Measurements from ENCODE around the gene SESN3. TPM values are rescaled to one million over a fixed set of nuclear protein-coding genes. Genes with fewer than 3 reads are reported as not detected.
"Not testable (repeated sequence)": the region's sequence is repeated elsewhere in the genome, so short reads cannot be mapped to it uniquely, and the experiment has no call there.

The SESN3 gene
- total RNA-seq, 1 donor, result 6.9 TPM

GRCh38 chr11:95230810-95231126 is 234 bp downstream of the SESN3 start:
- no peak for DNase-seq (ENCODE audit: low read depth)
- peak overlapping the region; percentile 55 for H3K4me3 ChIP-seq (ENCODE audit: low read depth, low read length)
- TF ChIP-seq, protein P1, sequence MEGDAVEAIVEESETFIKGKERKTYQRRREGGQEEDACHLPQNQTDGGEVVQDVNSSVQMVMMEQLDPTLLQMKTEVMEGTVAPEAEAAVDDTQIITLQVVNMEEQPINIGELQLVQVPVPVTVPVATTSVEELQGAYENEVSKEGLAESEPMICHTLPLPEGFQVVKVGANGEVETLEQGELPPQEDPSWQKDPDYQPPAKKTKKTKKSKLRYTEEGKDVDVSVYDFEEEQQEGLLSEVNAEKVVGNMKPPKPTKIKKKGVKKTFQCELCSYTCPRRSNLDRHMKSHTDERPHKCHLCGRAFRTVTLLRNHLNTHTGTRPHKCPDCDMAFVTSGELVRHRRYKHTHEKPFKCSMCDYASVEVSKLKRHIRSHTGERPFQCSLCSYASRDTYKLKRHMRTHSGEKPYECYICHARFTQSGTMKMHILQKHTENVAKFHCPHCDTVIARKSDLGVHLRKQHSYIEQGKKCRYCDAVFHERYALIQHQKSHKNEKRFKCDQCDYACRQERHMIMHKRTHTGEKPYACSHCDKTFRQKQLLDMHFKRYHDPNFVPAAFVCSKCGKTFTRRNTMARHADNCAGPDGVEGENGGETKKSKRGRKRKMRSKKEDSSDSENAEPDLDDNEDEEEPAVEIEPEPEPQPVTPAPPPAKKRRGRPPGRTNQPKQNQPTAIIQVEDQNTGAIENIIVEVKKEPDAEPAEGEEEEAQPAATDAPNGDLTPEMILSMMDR (IDR thresholded peaks at IDR 0.05; ENCODE audit: insufficient read depth, low read depth, low read length), result no peak

GRCh38 chr11:95229993-95230809 is 801 bp downstream of the SESN3 start:
- DNase-seq (ENCODE audit: low read depth), result peak; percentile 10
- TF ChIP-seq, protein P1 (IDR thresholded peaks at IDR 0.05; ENCODE audit: insufficient read depth, low read depth, low read length), result no peak
- H3K4me3 ChIP-seq (ENCODE audit: low read depth, low read length), result peak overlapping the region; percentile 55

- TF ChIP-seq, protein P1 (IDR thresholded peaks at IDR 0.05; ENCODE audit: insufficient read depth, low read depth, low read length), result no peak
- peak; percentile 6 for DNase-seq (ENCODE audit: low read depth)
- H3K4me3 ChIP-seq (ENCODE audit: low read depth, low read length), result peak overlapping the region; percentile 55
Measured at GRCh38 chr11:95229199-95229992, 1.6 kb downstream of the SESN3 start.

GRCh38 chr11:95228081-95228749 is 2.8 kb downstream of the SESN3 start:
- no peak for DNase-seq (ENCODE audit: low read depth)
- H3K4me3 ChIP-seq (ENCODE audit: low read depth, low read length), result no peak overlapping the region

GRCh38 chr11:95227060-95227459 is 3.9 kb downstream of the SESN3 start:
- H3K4me3 ChIP-seq (ENCODE audit: low read depth, low read length); DNase-seq (ENCODE audit: low read depth): not testable (repeated sequence)

More at GRCh38 chr11:95228081-95228749, 2.8 kb downstream of the SESN3 start:
- TF ChIP-seq, protein P1 (IDR thresholded peaks at IDR 0.05; ENCODE audit: insufficient read depth, low read depth, low read length), result no peak

DNA sequence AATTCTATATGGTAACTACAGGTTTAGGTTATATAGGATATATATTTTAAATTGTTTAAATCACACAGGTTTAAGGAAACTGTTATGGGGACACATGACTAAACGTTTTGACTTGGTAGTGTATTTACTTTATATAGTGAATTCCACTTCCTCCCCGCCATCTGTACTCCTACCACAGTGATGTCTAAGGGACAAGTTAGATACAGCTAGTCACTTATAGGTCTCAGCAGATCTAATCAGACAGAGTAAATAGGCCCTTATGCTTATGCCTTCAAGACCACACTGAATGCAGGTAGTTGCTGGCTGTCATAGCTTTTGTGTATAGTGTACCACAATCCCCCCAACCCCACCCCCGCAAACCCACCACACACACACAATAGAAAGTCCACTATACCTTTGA is 8.2 kb downstream of the SESN3 start:
- TF ChIP-seq, protein P1 (IDR thresholded peaks at IDR 0.05; ENCODE audit: insufficient read depth, low read depth, low read length), result no peak

DNA sequence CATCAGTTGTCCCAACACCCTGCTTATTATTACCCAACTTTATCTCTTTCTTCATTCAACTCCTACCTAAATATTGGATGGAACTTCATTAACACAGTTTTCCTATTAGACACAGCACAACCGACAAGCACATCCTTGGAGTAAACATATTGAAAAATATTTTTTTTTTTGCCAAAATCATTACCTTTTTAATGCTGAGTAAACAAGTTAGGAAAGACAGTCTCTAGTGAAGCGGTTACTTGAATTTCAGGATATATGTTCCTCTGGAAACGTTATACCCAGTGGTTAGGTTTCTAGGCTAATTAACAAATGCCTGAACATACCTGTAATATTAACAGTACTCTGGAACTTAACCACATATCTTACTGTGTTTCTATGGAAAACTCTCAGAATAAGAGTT is 11.4 kb downstream of the SESN3 start:
- no peak overlapping the region for H3K4me3 ChIP-seq (ENCODE audit: low read depth, low read length)
- DNase-seq (ENCODE audit: low read depth), result no peak
- TF ChIP-seq, protein P1 (IDR thresholded peaks at IDR 0.05; ENCODE audit: insufficient read depth, low read depth, low read length), result no peak

More for the DNA sequence above, 8.2 kb downstream of the SESN3 start:
- no peak for DNase-seq (ENCODE audit: low read depth)
- no peak overlapping the region for H3K4me3 ChIP-seq (ENCODE audit: low read depth, low read length)
